GM23248 (cell line): Measurements from ENCODE around the gene PKLR.

Experiments used
- EZH2 ChIP-seq: fragments of 200-600 bp; sonication (generic); IDR thresholded peaks from 2 replicates; pipeline ENCODE4 v1.6.1; 2018; ENCODE audit warnings: antibody characterized with exemption, mild to moderate bottlenecking; ENCODE audit not compliant: insufficient read depth, poor library complexity, severe bottlenecking
- EZH2phosphoT487 ChIP-seq: fragments of 200-600 bp; sonication (generic); IDR thresholded peaks from 2 replicates; pipeline ENCODE4 v1.6.1; 2018; ENCODE audit warnings: antibody characterized with exemption, moderate library complexity, mild to moderate bottlenecking, low read depth; ENCODE audit not compliant: insufficient read depth

GRCh38 chr1:155325603-155325893 lies 24.3 kb upstream of the PKLR start:
- no peak for TF ChIP-seq EZH2
- TF ChIP-seq EZH2phosphoT487 = no peak
